Spleen (tissue), 11 donors: ENCODE measurements around the gene CCDC88B. TPM values are rescaled to one million over a fixed set of nuclear protein-coding genes. Genes with fewer than 3 reads are reported as not detected.
A peak's percentile ranks its signal among the peaks of the same experiment; 100 is the strongest.

Source experiments
- DNase-seq: peaks from one replicate; pipeline ENCODE4 v3.0.0-alpha.2; 2020
- H3K27ac ChIP-seq, 8 donors: fragments of 200-600 bp; sonication (generic) in 7 of 8; 1 replicate in 4 of 8; 2 replicates in 4 of 8; pipeline versions ENCODE4 v1.5.0 to v1.8.0; 2016 to 2021; ENCODE audit warnings: inconsistent platforms in 4 of 8, mild to moderate bottlenecking in 4 of 8, moderate library complexity in 1 of 8
- H3K27me3 ChIP-seq, 7 donors: fragments of 200-600 bp; sonication (generic) in 6 of 7; replicated peaks in 1 of 7; 1 replicate in 4 of 7; 2 replicates in 3 of 7; pipeline versions ENCODE4 v1.5.0 to v1.8.0; 2016 to 2021; ENCODE audit warnings: inconsistent platforms in 3 of 7, mild to moderate bottlenecking in 1 of 7
- H3K36me3 ChIP-seq, 6 donors: fragments of 200-600 bp; sonication (generic) in 5 of 6; 1 replicate in 4 of 6; 2 replicates in 2 of 6; pipeline versions ENCODE4 v1.5.0 to v1.8.0; 2016 to 2021; ENCODE audit warnings: inconsistent platforms in 2 of 6
- H3K4me1 ChIP-seq, 6 donors: fragments of 200-600 bp; sonication (generic) in 5 of 6; 1 replicate in 3 of 6; 2 replicates in 3 of 6; pipeline versions ENCODE4 v1.5.0 to v1.8.0; 2016 to 2021; ENCODE audit warnings: inconsistent platforms in 3 of 6
- H3K4me3 ChIP-seq, 8 donors: fragments of 200-600 bp; sonication (generic) in 7 of 8; 1 replicate in 4 of 8; 2 replicates in 4 of 8; pipeline versions ENCODE4 v1.5.0 to v1.8.0; 2016 to 2021; ENCODE audit warnings: inconsistent platforms in 4 of 8, mild to moderate bottlenecking in 4 of 8, moderate library complexity in 2 of 8
- H3K9me3 ChIP-seq, 8 donors: fragments of 200-600 bp; sonication (generic) in 7 of 8; 1 replicate in 4 of 8; 2 replicates in 4 of 8; pipeline versions ENCODE4 v1.5.0 to v1.8.0; 2016 to 2021; ENCODE audit warnings: inconsistent platforms in 4 of 8
- POLR2A ChIP-seq, 3 donors: fragments of 450-650 bp; IDR thresholded peaks; one replicate each; pipeline ENCODE4 v1.5.1; 2017; ENCODE audit warnings: antibody characterized with exemption in 3 of 3, mild to moderate bottlenecking in 1 of 3
- POLR2AphosphoS5 ChIP-seq, 3 donors: sonication (generic); formaldehyde crosslinking; IDR thresholded peaks; one replicate each; pipeline ENCODE4 v1.5.1; 2017; ENCODE audit warnings: antibody characterized with exemption in 3 of 3
- WGBS, 5 donors: extraction: QIAGEN DNeasy Blood & Tissue Kit in 3 of 5; methylation state at CpG; one replicate each; pipeline versions ENCODE4 v1.1.5 to v1.1.7; 2013 to 2018; 5-methylcytosine and 5-hydroxymethylcytosine counted together
- intact Hi-C: fragments of 100-400 bp; cut with DNase I; formaldehyde crosslinking; loops from one replicate; pipeline ENCODE4 v1.15.0; 2023; ENCODE audit warnings: low total_unique reads
- microRNA-seq, 3 donors: library from miRNA; unstranded; fragments of <30 nt; microRNA quantifications; one replicate each; pipeline versions ENCODE4 to v1.1.0, GENCODE V29; 2019 to 2020
- polyA plus RNA-seq, 3 donors: library from polyadenylated mRNA; stranded (reverse); fragments of 200-250 nt; gene quantifications; one replicate each; pipeline ENCODE4 v1.2.1, GENCODE V29; 2013
- small RNA-seq, 4 donors: library from RNA; depleted of rRNA; stranded (forward); fragments of <200 nt; gene quantifications; one replicate each; pipeline ENCODE3, GENCODE V24; 2016
- total RNA-seq, 7 donors: library from RNA; depleted of rRNA in 3 of 7; stranded (reverse); fragments of >200 nt in 3 of 7; fragmentation: NEBNext Ultra II Directional in 4 of 7; extraction: Animal tissue kit (Norgen Biotek cat#: 25700) in 4 of 7; gene quantifications; one replicate each; pipeline versions ENCODE4 v1.1.0 to v1.2.1, GENCODE V29; 2016 to 2021
- TF ChIP-seq, protein P1 (sequence below), 11 experiments: fragments of 200-600 bp in 7 of 11; fragments of 450-650 bp in 4 of 11; sonication (generic) in 4 of 11; IDR thresholded peaks in 8 of 11; conservative IDR thresholded peaks in 3 of 11; 1 replicate in 7 of 11; 2 replicates in 4 of 11; pipeline versions ENCODE4 v1.4.0 to v1.8.0; 2016 to 2021; ENCODE audit warnings: antibody characterized with exemption in 11 of 11, inconsistent platforms in 4 of 11, mild to moderate bottlenecking in 1 of 11
- donor health status: healthy with polysubstance abuse.
- donor health status: DM: no; HTN: no; CAD: no; lungs with moderate emphysema.
- donor health status: DM: no; HTN: no; CAD: no.
- donor health status: Bipolar disorder and iron deficiency.
- donor health status: healthy.
- donor health status: DM: no; HTN: no; CAD: no.
- donor health status: DM: yes; HTN: yes; CAD: no.

CCDC88B gene
- total and polyA plus RNA-seq, 10 donors, result 64.3 to 638 (median 106) TPM

DNA sequence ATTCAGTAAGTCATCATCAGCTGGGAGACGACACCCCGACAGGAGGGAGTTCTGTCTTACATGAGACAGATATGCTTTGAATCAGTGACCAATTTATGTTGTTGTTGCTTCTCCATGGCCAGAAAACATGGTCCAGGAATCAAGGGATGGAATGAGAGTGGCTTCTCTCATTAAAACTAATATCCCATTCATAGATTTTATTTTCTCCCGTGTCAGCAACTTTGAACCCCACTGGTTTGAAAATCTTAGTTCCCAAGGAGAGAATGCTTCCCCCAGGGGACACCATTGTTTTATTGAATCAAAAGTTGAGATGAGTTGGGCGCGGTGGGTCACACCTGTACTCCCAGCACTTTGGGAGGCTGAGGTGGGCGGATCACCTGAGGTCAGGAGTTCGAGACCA is 61.8 kb downstream of the CCDC88B start:
- peaks cover 0 to 21% (median 10%) of the 10 kb centered on the region in 6 donors for H3K4me1 ChIP-seq
- H3K9me3 ChIP-seq, result no peaks in the 10 kb centered on the region
- intact Hi-C loops, result no loop called here
- no peaks in the 10 kb centered on the region for H3K27me3 ChIP-seq
- TF ChIP-seq POLR2A (IDR thresholded peaks at IDR 0.05) (no peak), POLR2AphosphoS5 (IDR thresholded peaks at IDR 0.05) (no peak)
- TF ChIP-seq, protein P1, sequence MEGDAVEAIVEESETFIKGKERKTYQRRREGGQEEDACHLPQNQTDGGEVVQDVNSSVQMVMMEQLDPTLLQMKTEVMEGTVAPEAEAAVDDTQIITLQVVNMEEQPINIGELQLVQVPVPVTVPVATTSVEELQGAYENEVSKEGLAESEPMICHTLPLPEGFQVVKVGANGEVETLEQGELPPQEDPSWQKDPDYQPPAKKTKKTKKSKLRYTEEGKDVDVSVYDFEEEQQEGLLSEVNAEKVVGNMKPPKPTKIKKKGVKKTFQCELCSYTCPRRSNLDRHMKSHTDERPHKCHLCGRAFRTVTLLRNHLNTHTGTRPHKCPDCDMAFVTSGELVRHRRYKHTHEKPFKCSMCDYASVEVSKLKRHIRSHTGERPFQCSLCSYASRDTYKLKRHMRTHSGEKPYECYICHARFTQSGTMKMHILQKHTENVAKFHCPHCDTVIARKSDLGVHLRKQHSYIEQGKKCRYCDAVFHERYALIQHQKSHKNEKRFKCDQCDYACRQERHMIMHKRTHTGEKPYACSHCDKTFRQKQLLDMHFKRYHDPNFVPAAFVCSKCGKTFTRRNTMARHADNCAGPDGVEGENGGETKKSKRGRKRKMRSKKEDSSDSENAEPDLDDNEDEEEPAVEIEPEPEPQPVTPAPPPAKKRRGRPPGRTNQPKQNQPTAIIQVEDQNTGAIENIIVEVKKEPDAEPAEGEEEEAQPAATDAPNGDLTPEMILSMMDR (IDR thresholded peaks at IDR 0.05 in 8 of 11, conservative IDR thresholded peaks at IDR 0.05 in 3 of 11), result no peak
- WGBS, 5 donors, result 89 to 96% (median 94%) methylated on average over 7 of the region's 7 CpGs
- H3K36me3 ChIP-seq, result no peaks in the 10 kb centered on the region
- no peak for DNase-seq
- H3K4me3 ChIP-seq, result no peak overlapping the region
- H3K27ac ChIP-seq, result no peak overlapping the region

DNA sequence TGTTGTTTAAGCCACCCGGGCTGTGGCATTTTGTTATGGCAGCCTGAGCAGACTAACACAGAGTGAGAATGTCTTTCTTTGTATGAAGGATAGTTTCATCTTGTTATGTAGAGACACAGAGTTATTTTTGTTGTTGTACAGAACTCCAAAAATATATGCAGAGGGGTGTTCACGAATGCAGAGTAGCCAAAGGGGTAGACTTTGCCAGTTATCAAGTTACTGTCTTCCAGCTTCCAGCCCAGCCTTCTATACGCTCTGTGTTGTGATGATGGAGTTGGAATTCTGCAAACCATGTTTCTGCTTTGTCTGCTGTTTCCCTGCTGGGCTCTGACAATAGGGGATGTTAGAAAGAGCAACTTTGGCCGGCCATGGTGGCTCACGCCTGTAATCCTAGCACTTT is 63.1 kb downstream of the CCDC88B start:
- H3K27ac ChIP-seq, result no peak overlapping the region
- intact Hi-C loops, result no loop called here
- peaks cover 0 to 24% (median 10%) of the 10 kb centered on the region in 6 donors for H3K4me1 ChIP-seq
- no peaks in the 10 kb centered on the region for H3K27me3 ChIP-seq
- no peak overlapping the region for H3K4me3 ChIP-seq
- TF ChIP-seq POLR2A (IDR thresholded peaks at IDR 0.05) (no peak), POLR2AphosphoS5 (IDR thresholded peaks at IDR 0.05) (no peak)
- TF ChIP-seq, protein P1 (IDR thresholded peaks at IDR 0.05 in 8 of 11, conservative IDR thresholded peaks at IDR 0.05 in 3 of 11), result no peak
- DNase-seq, result no peak
- H3K9me3 ChIP-seq, result no peaks in the 10 kb centered on the region
- no peaks in the 10 kb centered on the region for H3K36me3 ChIP-seq
- WGBS, 5 donors, result 82 to 91% (median 90%) methylated on average over 5 of the region's 5 CpGs

DNA sequence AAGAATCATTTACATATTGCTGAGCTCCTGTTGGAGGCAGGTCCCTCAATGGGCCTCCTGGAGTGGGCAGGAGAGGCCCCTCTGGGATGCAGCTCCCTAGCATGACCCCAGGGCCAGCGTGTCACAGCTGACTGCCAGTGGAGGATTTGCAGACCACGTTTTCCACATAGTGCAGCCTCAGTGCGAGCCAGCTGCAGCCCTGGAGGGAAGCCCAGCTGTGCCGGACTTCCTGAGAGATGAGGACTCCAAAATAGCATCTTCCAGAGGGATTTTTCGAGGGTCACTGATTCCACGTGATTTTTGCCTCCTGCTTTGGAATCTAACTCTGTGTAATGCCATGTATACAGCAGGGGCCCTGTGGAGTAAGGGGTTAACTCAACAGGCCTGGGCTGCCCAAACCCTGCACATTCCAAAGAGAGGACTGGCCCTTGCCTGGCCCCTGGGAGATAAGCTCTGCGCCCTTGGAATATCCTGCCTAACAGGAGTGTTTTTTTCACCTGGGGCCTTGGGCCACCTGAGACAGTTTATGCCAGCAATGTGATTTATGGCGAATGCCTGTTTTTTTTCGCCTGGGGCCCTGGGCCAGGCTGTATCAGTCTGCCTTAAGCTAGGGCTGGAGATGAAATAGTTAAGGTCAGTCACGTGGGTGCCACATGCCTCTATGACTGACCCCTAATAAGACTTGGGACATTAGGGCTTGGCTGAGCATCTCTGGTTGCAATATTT is 66.4 kb downstream of the CCDC88B start:
- 42 to 67% (median 60%) methylated on average over 8 to 10 of the region's 10 CpGs for WGBS, 5 donors
- H3K36me3 ChIP-seq, result no peaks in the 10 kb centered on the region

More for the DNA sequence above, 66.4 kb downstream of the CCDC88B start:
- peaks cover 0 to 22% (median 11%) of the 10 kb centered on the region in 6 donors for H3K4me1 ChIP-seq
- no peak overlapping the region for H3K4me3 ChIP-seq
- no peak for DNase-seq
- no peaks in the 10 kb centered on the region for H3K9me3 ChIP-seq
- TF ChIP-seq, protein P1 (IDR thresholded peaks at IDR 0.05 in 8 of 11, conservative IDR thresholded peaks at IDR 0.05 in 3 of 11), result no peak
- TF ChIP-seq POLR2AphosphoS5 (IDR thresholded peaks at IDR 0.05) (peak in 2 of 3 donors; percentile 35 to 65), POLR2A (IDR thresholded peaks at IDR 0.05) (no peak)
- H3K27ac ChIP-seq, result peak overlapping the region in 2 of 8 donors; percentile 10 to 20
- intact Hi-C loops, result no loop called here
- H3K27me3 ChIP-seq, result no peaks in the 10 kb centered on the region

Small RNA genes within 50 kb of the gene (microRNA-seq; reads per million reads assigned to microRNA genes)
- 4.8 to 10.2 (median 9.4) reads per million in 3 donors for gene MIR1237
- gene MIR7155, result 0.85 to 1.8 (median 1.1) reads per million in 3 donors

Small RNA genes within 50 kb of the gene (small RNA-seq; reads per million reads assigned to genes)
- gene MIR1237, result 0 to 0.34 (median 0) reads per million in 4 donors
- 0 to 0.08 (median 0.03) reads per million in 4 donors for gene MIR7155
- 0 reads per million in 4 donors for gene RF00019

Other genes with a start within 250 kb of the CCDC88B start
- gene MACROD1, start 174.1 kb upstream of the CCDC88B start, total RNA-seq, result 10 to 100 TPM in 1 of 7 donors, 1 to 10 TPM in 6; 5.1 to 10.6 (median 7.3) TPM
- 10 to 100 TPM in 2 of 3 donors, 1 to 10 TPM in 1; 7.0 to 20.3 (median 17.6) TPM for gene MACROD1, start 174.1 kb upstream of the CCDC88B start, polyA plus RNA-seq
- 100 to 1,000 TPM in 2 of 7 donors, 10 to 100 TPM in 5; 61.2 to 111 (median 88.2) TPM for gene STIP1, start 154.0 kb upstream of the CCDC88B start, total RNA-seq
- 10 to 100 TPM; 30.1 to 68.4 (median 38.8) TPM for gene STIP1, start 154.0 kb upstream of the CCDC88B start, polyA plus RNA-seq
- gene FERMT3, start 133.5 kb upstream of the CCDC88B start, total RNA-seq, result 100 to 1,000 TPM; 129 to 248 (median 178) TPM
- gene FERMT3, start 133.5 kb upstream of the CCDC88B start, polyA plus RNA-seq, result 100 to 1,000 TPM; 120 to 210 (median 159) TPM
- 10 to 100 TPM; 34.2 to 56.3 (median 40.0) TPM for gene TRPT1, start 114.0 kb upstream of the CCDC88B start, total RNA-seq
- gene TRPT1, start 114.0 kb upstream of the CCDC88B start, polyA plus RNA-seq, result 10 to 100 TPM; 57.8 to 74.0 (median 60.8) TPM
- 10 to 100 TPM; 68.1 to 88.6 (median 78.2) TPM for gene NUDT22, start 113.9 kb upstream of the CCDC88B start, total RNA-seq
- gene NUDT22, start 113.9 kb upstream of the CCDC88B start, polyA plus RNA-seq, result 100 to 1,000 TPM in 1 of 3 donors, 10 to 100 TPM in 2; 61.8 to 109 (median 96.3) TPM
- gene DNAJC4, start 109.7 kb upstream of the CCDC88B start, total RNA-seq, result 10 to 100 TPM; 28.0 to 59.9 (median 49.0) TPM
- 100 to 1,000 TPM in 1 of 3 donors, 10 to 100 TPM in 2; 83.7 to 113 (median 85.8) TPM for gene DNAJC4, start 109.7 kb upstream of the CCDC88B start, polyA plus RNA-seq
- gene VEGFB, start 105.6 kb upstream of the CCDC88B start, total RNA-seq, result 100 to 1,000 TPM in 1 of 7 donors, 10 to 100 TPM in 6; 38.3 to 103 (median 63.5) TPM
- 10 to 100 TPM; 81.6 to 96.9 (median 87.1) TPM for gene VEGFB, start 105.6 kb upstream of the CCDC88B start, polyA plus RNA-seq
- 10 to 100 TPM; 26.9 to 98.3 (median 42.6) TPM for gene FKBP2, start 99.1 kb upstream of the CCDC88B start, total RNA-seq
- 100 to 1,000 TPM in 1 of 3 donors, 10 to 100 TPM in 2; 90.8 to 104 (median 98.4) TPM for gene FKBP2, start 99.1 kb upstream of the CCDC88B start, polyA plus RNA-seq
- gene PPP1R14B, start 93.3 kb upstream of the CCDC88B start, total RNA-seq, result 10 to 100 TPM; 47.6 to 93.9 (median 78.3) TPM
- 100 to 1,000 TPM; 139 to 190 (median 168) TPM for gene PPP1R14B, start 93.3 kb upstream of the CCDC88B start, polyA plus RNA-seq
- 10 to 100 TPM; 20.7 to 28.3 (median 22.3) TPM for gene PLCB3, start 88.7 kb upstream of the CCDC88B start, total RNA-seq
- 10 to 100 TPM in 1 of 3 donors, 1 to 10 TPM in 2; 3.8 to 11.9 (median 4.4) TPM for gene PLCB3, start 88.7 kb upstream of the CCDC88B start, polyA plus RNA-seq
- gene BAD, start 55.5 kb upstream of the CCDC88B start, total RNA-seq, result 10 to 100 TPM; 27.0 to 49.3 (median 33.4) TPM
- gene BAD, start 55.5 kb upstream of the CCDC88B start, polyA plus RNA-seq, result 10 to 100 TPM; 53.9 to 67.3 (median 61.4) TPM
- gene GPR137, start 54.4 kb upstream of the CCDC88B start, total RNA-seq, result 10 to 100 TPM; 21.8 to 37.2 (median 30.2) TPM
- gene GPR137, start 54.4 kb upstream of the CCDC88B start, polyA plus RNA-seq, result 10 to 100 TPM; 13.7 to 22.8 (median 16.7) TPM
- gene KCNK4, start 48.9 kb upstream of the CCDC88B start, total RNA-seq, result under 1 TPM in 3 of 7 donors, not detected in 4; 0.35 to 0.77 (median 0.44) TPM
- gene KCNK4, start 48.9 kb upstream of the CCDC88B start, polyA plus RNA-seq, result under 1 TPM in 2 of 3 donors, not detected in 1; 0.06 to 0.09 TPM
- not detected for gene CATSPERZ, start 39.8 kb upstream of the CCDC88B start, total RNA-seq
- gene CATSPERZ, start 39.8 kb upstream of the CCDC88B start, polyA plus RNA-seq, result under 1 TPM in 2 of 3 donors, not detected in 1; 0.09 to 0.48 TPM
- gene ESRRA, start 34.7 kb upstream of the CCDC88B start, total RNA-seq, result 10 to 100 TPM; 30.2 to 49.3 (median 43.7) TPM
- gene ESRRA, start 34.7 kb upstream of the CCDC88B start, polyA plus RNA-seq, result 10 to 100 TPM; 24.0 to 56.5 (median 34.7) TPM
- 100 to 1,000 TPM; 138 to 420 (median 158) TPM for gene TRMT112, start 22.6 kb upstream of the CCDC88B start, total RNA-seq
- 100 to 1,000 TPM; 328 to 431 (median 350) TPM for gene TRMT112, start 22.6 kb upstream of the CCDC88B start, polyA plus RNA-seq
- 100 to 1,000 TPM in 3 of 7 donors, 10 to 100 TPM in 4; 77.0 to 169 (median 95.6) TPM for gene PRDX5, start 22.1 kb upstream of the CCDC88B start, total RNA-seq
- gene PRDX5, start 22.1 kb upstream of the CCDC88B start, polyA plus RNA-seq, result 100 to 1,000 TPM; 181 to 302 (median 237) TPM
- 10 to 100 TPM; 26.9 to 47.5 (median 38.2) TPM for gene RPS6KA4, start 19.0 kb downstream of the CCDC88B start, total RNA-seq
- gene RPS6KA4, start 19.0 kb downstream of the CCDC88B start, polyA plus RNA-seq, result 10 to 100 TPM; 18.8 to 43.0 (median 32.3) TPM
- 1 to 10 TPM in 1 of 7 donors, under 1 TPM in 4, not detected in 2; 0.27 to 1.5 (median 0.72) TPM for gene SLC22A11, start 215.7 kb downstream of the CCDC88B start, total RNA-seq
- gene SLC22A11, start 215.7 kb downstream of the CCDC88B start, polyA plus RNA-seq, result under 1 TPM; 0.04 to 0.17 (median 0.16) TPM